ENCODE data around the gene PBX2.

Gene PBX2

DNA sequence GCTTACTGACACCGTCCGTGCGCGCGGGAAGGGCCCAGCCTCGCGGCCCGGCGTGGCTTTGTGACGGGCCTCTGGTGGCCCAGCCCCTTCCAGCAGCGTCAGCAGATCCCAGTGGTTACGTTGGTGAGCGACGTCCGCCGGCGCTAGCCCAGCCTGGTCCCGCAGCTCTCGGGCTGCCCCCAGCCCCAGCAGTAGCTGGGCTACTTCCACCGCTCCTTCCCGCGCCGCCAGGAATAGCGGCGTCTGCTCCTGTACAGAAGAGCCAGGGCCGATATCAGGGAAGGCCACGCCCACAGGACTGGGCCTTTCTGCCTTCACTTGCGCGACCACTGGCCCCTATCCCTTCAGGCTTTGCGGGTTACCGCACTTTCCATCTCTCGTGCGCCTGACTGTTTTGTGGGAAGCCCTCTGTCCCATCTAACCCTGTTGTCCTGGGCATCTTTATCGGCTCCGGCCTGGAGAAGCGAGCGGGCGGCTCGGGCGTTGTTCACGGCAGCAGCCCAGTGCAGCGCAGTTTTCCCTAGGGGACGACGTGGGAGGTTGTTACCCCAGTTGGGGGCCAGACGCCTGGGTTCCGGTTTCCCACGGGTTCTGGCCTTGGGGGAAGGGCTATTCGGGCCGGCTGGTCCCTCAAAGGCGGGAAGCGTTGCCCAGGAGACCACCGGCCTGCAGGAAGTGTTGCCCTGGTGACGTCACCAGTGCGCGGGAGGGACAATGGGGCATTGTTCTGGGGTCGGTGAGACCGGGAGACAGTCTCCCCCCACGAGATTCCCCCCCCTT lies 6.1 kb upstream of the PBX2 start:
- TF ChIP-seq EZH2 (IDR thresholded peaks at IDR 0.05; ENCODE audit: borderline replicate concordance, low read length) (no peak), CTCF (IDR thresholded peaks at IDR 0.05; ENCODE audit: low read length) (no peak)
- no peaks in the 10 kb centered on the region for H3K27me3 ChIP-seq (ENCODE audit: insufficient read depth, low read length)

GRCh38 chr6:32195652-32195901 lies 5.6 kb upstream of the PBX2 start:
- H3K9me3 ChIP-seq (ENCODE audit: low read length), result no peaks in the 10 kb centered on the region
- no peaks in the 10 kb centered on the region for H4K20me1 ChIP-seq (ENCODE audit: insufficient read depth, low read length)
- H3K4me2 ChIP-seq (ENCODE audit: low read length), result peak overlapping the region; percentile 97
- 0 out of 2 replicates have a peak, but pooled peaks cover 3% of the 10 kb centered on the region for H3F3A ChIP-seq (ENCODE audit: insufficient read depth, low read length)
- H3K9me2 ChIP-seq (ENCODE audit: low read depth, low read length), result no peaks in the 10 kb centered on the region
- no peak overlapping the region for H2AFZ ChIP-seq (ENCODE audit: low read length)
- H3K79me2 ChIP-seq (ENCODE audit: insufficient read depth, low read length), result no peaks in the 10 kb centered on the region
- no peaks in the 10 kb centered on the region for H3K36me3 ChIP-seq (ENCODE audit: insufficient read depth, low read length)
- peaks cover 51% of the 10 kb centered on the region for H3K4me1 ChIP-seq (ENCODE audit: insufficient read depth, low read length, severe bottlenecking)
- no peaks in the 10 kb centered on the region for H3K27me3 ChIP-seq (ENCODE audit: insufficient read depth, low read length)
- peak overlapping the region; percentile 77 for H3K4me3 ChIP-seq (ENCODE audit: low read depth, low read length, poor library complexity, severe bottlenecking)
- H3K27ac ChIP-seq (ENCODE audit: low read depth, low read length, poor library complexity, severe bottlenecking), result no peak overlapping the region
- no peak overlapping the region; the same call in 1 of the 2 replicates for H3K9ac ChIP-seq (ENCODE audit: low read length)
- TF ChIP-seq EZH2 (IDR thresholded peaks at IDR 0.05; ENCODE audit: borderline replicate concordance, low read length), result no peak
- TF ChIP-seq CTCF (IDR thresholded peaks at IDR 0.05; ENCODE audit: low read length), result no peak

More for the DNA sequence above, 6.1 kb upstream of the PBX2 start:
- H3K9ac ChIP-seq (ENCODE audit: low read length), result peak overlapping the region; percentile 87
- no peaks in the 10 kb centered on the region for H3K79me2 ChIP-seq (ENCODE audit: insufficient read depth, low read length)
- H2AFZ ChIP-seq (ENCODE audit: low read length), result no peak overlapping the region
- H4K20me1 ChIP-seq (ENCODE audit: insufficient read depth, low read length), result no peaks in the 10 kb centered on the region
- H3F3A ChIP-seq (ENCODE audit: insufficient read depth, low read length), result 0 out of 2 replicates have a peak, but pooled peaks cover 3% of the 10 kb centered on the region
- no peaks in the 10 kb centered on the region for H3K9me2 ChIP-seq (ENCODE audit: low read depth, low read length)
- no peaks in the 10 kb centered on the region for H3K9me3 ChIP-seq (ENCODE audit: low read length)
- H3K4me1 ChIP-seq (ENCODE audit: insufficient read depth, low read length, severe bottlenecking), result peaks cover 46% of the 10 kb centered on the region
- peak overlapping the region; percentile 73 for H3K27ac ChIP-seq (ENCODE audit: low read depth, low read length, poor library complexity, severe bottlenecking)
- H3K36me3 ChIP-seq (ENCODE audit: insufficient read depth, low read length), result no peaks in the 10 kb centered on the region
- peak overlapping the region; percentile 77 for H3K4me3 ChIP-seq (ENCODE audit: low read depth, low read length, poor library complexity, severe bottlenecking)
- H3K4me2 ChIP-seq (ENCODE audit: low read length), result peak overlapping the region; percentile 86

DNA sequence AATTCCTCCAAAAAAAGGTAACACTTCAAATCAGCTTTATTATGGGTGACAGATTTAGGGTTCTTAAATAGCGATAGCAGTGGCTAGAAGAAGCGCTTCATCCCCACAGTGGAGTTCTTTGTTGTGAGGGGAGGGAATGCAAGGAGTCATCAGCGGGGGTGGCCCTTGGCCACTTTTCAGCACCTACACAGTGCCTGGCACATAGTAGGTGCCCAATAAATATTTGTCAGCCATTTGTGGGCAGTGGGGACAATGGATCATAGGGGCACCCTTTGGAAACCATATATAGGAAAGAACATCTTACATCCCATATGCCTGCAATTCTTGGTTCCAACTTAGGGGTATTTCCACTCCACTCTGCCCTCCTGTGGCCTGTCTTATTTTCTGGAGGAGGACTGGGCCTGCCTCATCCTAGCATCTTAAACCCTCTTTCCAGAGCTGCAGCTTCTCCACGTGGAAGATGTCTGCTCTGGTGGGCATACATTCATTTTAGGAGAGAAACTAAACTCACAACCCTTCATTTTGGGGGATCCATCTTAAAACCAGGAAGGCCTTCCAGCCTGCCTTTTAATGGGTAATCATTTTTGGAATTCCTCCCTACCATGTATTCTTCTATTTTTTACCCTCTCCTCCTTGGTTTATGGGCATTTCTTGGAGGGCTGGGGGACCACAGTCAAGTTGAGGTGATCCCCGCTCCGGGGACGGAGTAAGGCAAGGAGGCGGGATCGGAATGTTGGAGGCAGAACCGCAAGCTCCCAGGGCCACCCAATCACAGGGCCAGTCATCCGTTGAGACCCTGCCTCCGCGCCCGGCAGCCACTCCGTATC lies 5.0 kb upstream of the PBX2 start:
- Histone ChIP-seq H3K9me3 (ENCODE audit: low read length) (no peaks in the 10 kb centered on the region), H3K4me1 (ENCODE audit: insufficient read depth, low read length, severe bottlenecking) (peaks cover 54% of the 10 kb centered on the region), H3K4me2 (ENCODE audit: low read length) (peak overlapping the region; percentile 97), H3K9me2 (ENCODE audit: low read depth, low read length) (no peaks in the 10 kb centered on the region), H3K27ac (ENCODE audit: low read depth, low read length, poor library complexity, severe bottlenecking) (peak overlapping the region; percentile 76), H3K9ac (ENCODE audit: low read length) (peak overlapping the region; percentile 89), H2AFZ (ENCODE audit: low read length) (no peak overlapping the region), H3K36me3 (ENCODE audit: insufficient read depth, low read length) (no peaks in the 10 kb centered on the region), H4K20me1 (ENCODE audit: insufficient read depth, low read length) (no peaks in the 10 kb centered on the region), H3K4me3 (ENCODE audit: low read depth, low read length, poor library complexity, severe bottlenecking) (peak overlapping the region; percentile 77), H3F3A (ENCODE audit: insufficient read depth, low read length) (0 out of 2 replicates have a peak, but pooled peaks cover 3% of the 10 kb centered on the region), H3K79me2 (ENCODE audit: insufficient read depth, low read length) (no peaks in the 10 kb centered on the region), H3K27me3 (ENCODE audit: insufficient read depth, low read length) (no peaks in the 10 kb centered on the region)
- TF ChIP-seq EZH2 (IDR thresholded peaks at IDR 0.05; ENCODE audit: borderline replicate concordance, low read length) (no peak), CTCF (IDR thresholded peaks at IDR 0.05; ENCODE audit: low read length) (peak; percentile 67)

Measured in OCI-LY1 (cell line).